Natural killer cell (primary cell): Measurements from ENCODE around the gene NHEJ1. TPM values are rescaled to one million over a fixed set of nuclear protein-coding genes. Genes with fewer than 3 reads are reported as not detected.

ENCODE experiments used
- ATAC-seq, 3 donors: fragments of 150-1000 bp in 2 of 3; fragments of 200-7000 bp in 1 of 3; cut with Tn5 transposase; 1 replicate in 1 of 3; 2 replicates in 2 of 3; pipeline ENCODE4 v1.10.0; 2021; ENCODE audit warnings: mild to moderate bottlenecking in 2 of 3, moderate library complexity in 2 of 3
- DNase-seq, 2 donors: peaks; one replicate each; pipeline versions ENCODE4 v3.0.0 to v3.0.0-alpha.2; 2013 to 2021; ENCODE audit warnings: mixed read lengths in 1 of 2
- H3K27ac ChIP-seq: one replicate; pipeline ENCODE4 v1.5.1; 2013; ENCODE audit warnings: mild to moderate bottlenecking, low read length
- H3K27me3 ChIP-seq: one replicate; pipeline ENCODE4 v1.6.1; 2013; ENCODE audit warnings: low read length; ENCODE audit not compliant: control insufficient read depth, insufficient read depth
- H3K36me3 ChIP-seq: one replicate; pipeline ENCODE4 v1.6.1; 2013; ENCODE audit warnings: low read length; ENCODE audit not compliant: control insufficient read depth, insufficient read depth
- H3K4me1 ChIP-seq: one replicate; pipeline ENCODE4 v1.6.1; 2013; ENCODE audit warnings: low read length; ENCODE audit not compliant: control insufficient read depth, insufficient read depth
- H3K4me3 ChIP-seq: one replicate; pipeline ENCODE4 v1.5.1; 2013; ENCODE audit warnings: low read length
- H3K9me3 ChIP-seq: one replicate; pipeline ENCODE4 v1.6.1; 2013; ENCODE audit warnings: low read length; ENCODE audit not compliant: control insufficient read depth, insufficient read depth
- H3K27ac Mint-ChIP-seq, 2 donors: one replicate each; pipeline ENCODE4 v1.8.0; 2022; ENCODE audit warnings: mild to moderate bottlenecking in 2 of 2, mixed read lengths in 2 of 2, moderate library complexity in 1 of 2
- H3K27me3 Mint-ChIP-seq, 2 donors: one replicate each; pipeline ENCODE4 v1.8.0; 2022; ENCODE audit warnings: low read depth in 2 of 2, mixed read lengths in 2 of 2
- H3K36me3 Mint-ChIP-seq: one replicate; pipeline ENCODE4 v1.8.0; 2022; ENCODE audit warnings: mixed read lengths
- H3K4me1 Mint-ChIP-seq, 2 donors: one replicate each; pipeline ENCODE4 v1.8.0; 2022; ENCODE audit warnings: mixed read lengths in 2 of 2
- H3K4me3 Mint-ChIP-seq: one replicate; pipeline ENCODE4 v1.8.0; 2022; ENCODE audit warnings: mild to moderate bottlenecking, moderate library complexity, mixed read lengths
- H3K9me3 Mint-ChIP-seq, 2 donors: one replicate each; pipeline ENCODE4 v1.8.0; 2022; ENCODE audit warnings: mixed read lengths in 2 of 2
- WGBS: methylation state at CpG from one replicate; pipeline ENCODE4 v1.1.7; 2013; ENCODE audit warnings: missing lambda C conversion rate; ENCODE audit not compliant: insufficient coverage; 5-methylcytosine and 5-hydroxymethylcytosine counted together
- intact Hi-C: fragments of 100-400 bp; cut with micrococcal nuclease; formaldehyde crosslinking; loops from one replicate; pipeline ENCODE4 v1.14.2; 2022
- total RNA-seq, 4 donors: library from RNA; stranded (reverse); fragments of 120-200 nt in 1 of 4; gene quantifications; one replicate each; pipeline versions ENCODE4 v1.2.3 to v1.2.4, GENCODE V29; 2013 to 2022
- TF ChIP-seq, protein P1 (sequence below): fragments of 200-600 bp; IDR thresholded peaks from one replicate; pipeline ENCODE4 v1.8.0; 2022; ENCODE audit warnings: antibody characterized with exemption

NHEJ1 gene
- total RNA-seq, 3 donors from 2014 or later (not counting 1 experiment from before 2014, with no cell fraction given): 9.9 to 12.7 (median 11.0) TPM

- no peaks in the 10 kb centered on the region for H3K27me3 Mint-ChIP-seq
- no peak overlapping the region for H3K4me3 Mint-ChIP-seq
- H3K4me1 Mint-ChIP-seq: peaks cover 8 to 20% of the 10 kb centered on the region in 2 donors
- no peak overlapping the region for H3K27ac Mint-ChIP-seq
- Histone ChIP-seq H3K36me3 (peaks cover 24% of the 10 kb centered on the region), H3K9me3 (no peaks in the 10 kb centered on the region), H3K4me1 (no peaks in the 10 kb centered on the region), H3K27ac (no peak overlapping the region), H3K27me3 (no peaks in the 10 kb centered on the region), H3K4me3 (no peak overlapping the region)
- DNase-seq: no peak
- peaks cover 3% of the 10 kb centered on the region for H3K36me3 Mint-ChIP-seq
- no peak for ATAC-seq
- TF ChIP-seq, protein P1, sequence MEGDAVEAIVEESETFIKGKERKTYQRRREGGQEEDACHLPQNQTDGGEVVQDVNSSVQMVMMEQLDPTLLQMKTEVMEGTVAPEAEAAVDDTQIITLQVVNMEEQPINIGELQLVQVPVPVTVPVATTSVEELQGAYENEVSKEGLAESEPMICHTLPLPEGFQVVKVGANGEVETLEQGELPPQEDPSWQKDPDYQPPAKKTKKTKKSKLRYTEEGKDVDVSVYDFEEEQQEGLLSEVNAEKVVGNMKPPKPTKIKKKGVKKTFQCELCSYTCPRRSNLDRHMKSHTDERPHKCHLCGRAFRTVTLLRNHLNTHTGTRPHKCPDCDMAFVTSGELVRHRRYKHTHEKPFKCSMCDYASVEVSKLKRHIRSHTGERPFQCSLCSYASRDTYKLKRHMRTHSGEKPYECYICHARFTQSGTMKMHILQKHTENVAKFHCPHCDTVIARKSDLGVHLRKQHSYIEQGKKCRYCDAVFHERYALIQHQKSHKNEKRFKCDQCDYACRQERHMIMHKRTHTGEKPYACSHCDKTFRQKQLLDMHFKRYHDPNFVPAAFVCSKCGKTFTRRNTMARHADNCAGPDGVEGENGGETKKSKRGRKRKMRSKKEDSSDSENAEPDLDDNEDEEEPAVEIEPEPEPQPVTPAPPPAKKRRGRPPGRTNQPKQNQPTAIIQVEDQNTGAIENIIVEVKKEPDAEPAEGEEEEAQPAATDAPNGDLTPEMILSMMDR: no peak
- no peaks in the 10 kb centered on the region for H3K9me3 Mint-ChIP-seq
- intact Hi-C loops: no loop called here
Observed at GRCh38 chr2:219168932-219169331, 8.3 kb upstream of the NHEJ1 start.

DNA sequence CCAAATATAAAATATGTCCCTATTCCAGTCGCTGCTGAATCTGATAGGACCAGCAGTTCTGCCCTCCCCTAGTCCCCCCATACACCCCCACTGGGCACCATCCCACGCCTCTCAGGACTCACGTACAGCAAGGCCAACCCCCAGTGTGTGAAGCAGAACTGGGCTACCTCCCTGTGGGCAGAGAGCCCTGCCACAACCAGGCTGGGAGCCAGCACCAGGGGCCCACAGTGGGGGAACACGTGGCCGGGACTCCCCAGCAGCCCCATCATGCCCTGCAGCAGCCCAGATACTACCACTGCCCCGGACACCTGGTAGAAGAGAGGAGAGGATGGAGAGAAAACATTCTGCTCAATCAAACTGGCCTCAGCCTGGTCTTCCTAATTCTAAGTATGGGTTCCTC is 7.9 kb upstream of the NHEJ1 start:
- no peak for ATAC-seq
- Histone ChIP-seq H3K27me3 (no peaks in the 10 kb centered on the region), H3K4me3 (no peak overlapping the region), H3K9me3 (no peaks in the 10 kb centered on the region), H3K27ac (no peak overlapping the region), H3K4me1 (no peaks in the 10 kb centered on the region), H3K36me3 (peaks cover 20% of the 10 kb centered on the region)
- no peaks in the 10 kb centered on the region for H3K27me3 Mint-ChIP-seq
- H3K9me3 Mint-ChIP-seq: no peaks in the 10 kb centered on the region
- no peaks in the 10 kb centered on the region for H3K36me3 Mint-ChIP-seq
- WGBS: 41% methylated on average over 5 of the region's 6 CpGs
- intact Hi-C loops: no loop called here
- H3K4me1 Mint-ChIP-seq: peaks cover 5 to 18% of the 10 kb centered on the region in 2 donors
- no peak for DNase-seq
- no peak overlapping the region for H3K27ac Mint-ChIP-seq
- no peak overlapping the region for H3K4me3 Mint-ChIP-seq
- TF ChIP-seq, protein P1: no peak

DNA sequence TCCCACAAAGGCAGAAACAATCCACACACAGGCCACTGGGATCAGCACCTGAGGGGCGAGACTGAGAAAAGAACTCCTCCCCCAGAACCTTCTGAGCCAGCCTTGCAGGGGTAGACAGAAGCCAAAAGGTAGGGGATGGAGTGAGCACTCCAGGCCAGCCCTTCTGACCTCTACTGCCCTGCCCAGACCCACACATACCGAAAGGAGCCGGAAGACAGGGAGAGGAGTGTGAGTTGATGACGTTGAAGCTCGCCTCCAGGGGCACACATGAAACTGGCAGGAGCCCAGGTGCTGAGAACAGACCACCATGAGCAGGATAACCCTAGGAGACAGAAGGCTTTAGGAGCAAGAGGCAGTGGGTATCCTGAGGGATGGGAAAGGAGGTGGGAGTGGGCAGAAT is 7.4 kb upstream of the NHEJ1 start:
- H3K27ac Mint-ChIP-seq: no peak overlapping the region
- Histone ChIP-seq H3K4me1 (no peaks in the 10 kb centered on the region), H3K9me3 (no peaks in the 10 kb centered on the region), H3K27ac (no peak overlapping the region), H3K36me3 (peaks cover 15% of the 10 kb centered on the region), H3K4me3 (no peak overlapping the region), H3K27me3 (no peaks in the 10 kb centered on the region)
- TF ChIP-seq, protein P1: no peak
- WGBS: 86% methylated on average over 5 of the region's 5 CpGs
- H3K27me3 Mint-ChIP-seq: no peaks in the 10 kb centered on the region
- no peak overlapping the region for H3K4me3 Mint-ChIP-seq
- ATAC-seq (no peak), DNase-seq (no peak)
- H3K4me1 Mint-ChIP-seq: peaks cover 5 to 14% of the 10 kb centered on the region in 2 donors
- H3K36me3 Mint-ChIP-seq: no peaks in the 10 kb centered on the region
- intact Hi-C loops: no loop called here
- no peaks in the 10 kb centered on the region for H3K9me3 Mint-ChIP-seq
